GM04504 (cell line): ENCODE measurements around the gene SLC16A10.
A peak's percentile ranks its signal among the peaks of the same experiment; 100 is the strongest.
"Not testable (repeated sequence)": the region's sequence is repeated elsewhere in the genome, so short reads cannot be mapped to it uniquely, and the experiment has no call there.

Experiments
- DNase-seq: peaks from one replicate; pipeline ENCODE4 v3.0.0-alpha.2; 2012; ENCODE audit warnings: low read depth

The SLC16A10 gene, protein sequence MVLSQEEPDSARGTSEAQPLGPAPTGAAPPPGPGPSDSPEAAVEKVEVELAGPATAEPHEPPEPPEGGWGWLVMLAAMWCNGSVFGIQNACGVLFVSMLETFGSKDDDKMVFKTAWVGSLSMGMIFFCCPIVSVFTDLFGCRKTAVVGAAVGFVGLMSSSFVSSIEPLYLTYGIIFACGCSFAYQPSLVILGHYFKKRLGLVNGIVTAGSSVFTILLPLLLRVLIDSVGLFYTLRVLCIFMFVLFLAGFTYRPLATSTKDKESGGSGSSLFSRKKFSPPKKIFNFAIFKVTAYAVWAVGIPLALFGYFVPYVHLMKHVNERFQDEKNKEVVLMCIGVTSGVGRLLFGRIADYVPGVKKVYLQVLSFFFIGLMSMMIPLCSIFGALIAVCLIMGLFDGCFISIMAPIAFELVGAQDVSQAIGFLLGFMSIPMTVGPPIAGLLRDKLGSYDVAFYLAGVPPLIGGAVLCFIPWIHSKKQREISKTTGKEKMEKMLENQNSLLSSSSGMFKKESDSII

DNA sequence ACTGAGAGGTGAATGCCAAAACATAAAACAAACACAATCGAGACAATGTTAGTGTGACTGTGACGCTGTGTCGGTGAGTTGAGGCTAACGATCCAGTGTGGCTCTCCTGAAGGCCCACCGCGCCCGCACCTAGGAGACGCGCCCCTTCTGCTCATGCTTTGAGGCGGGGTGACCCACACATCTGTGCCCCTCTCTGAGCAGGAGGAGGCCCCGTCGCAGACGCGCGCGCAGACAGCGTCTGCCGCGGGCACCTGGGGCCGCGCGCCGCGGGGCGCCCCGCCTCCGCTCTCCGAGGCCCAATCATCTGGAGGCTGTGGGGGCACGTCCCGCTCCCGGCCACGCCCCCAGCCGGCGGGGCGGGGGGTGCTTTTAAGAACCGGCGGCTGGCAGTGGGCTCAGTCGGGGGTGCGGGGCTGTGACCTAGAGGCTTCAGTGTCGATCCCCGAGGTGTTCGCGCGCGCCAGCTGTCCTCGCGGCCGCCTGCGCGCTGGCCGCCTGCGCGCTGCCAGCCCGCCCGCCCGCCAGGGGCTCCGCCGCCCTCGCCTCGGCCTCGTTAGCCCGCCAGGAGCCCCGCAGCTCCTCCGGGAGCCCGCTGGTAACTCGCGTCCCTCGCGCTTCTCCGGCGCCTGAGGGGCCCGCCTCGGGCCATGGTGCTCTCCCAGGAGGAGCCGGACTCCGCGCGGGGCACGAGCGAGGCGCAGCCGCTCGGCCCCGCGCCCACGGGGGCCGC is at the start of gene SLC16A10:
SLC16A10 (plus strand) TSS at position 398 of the 730 bp plus-strand sequence; CDS start at position 648, 250 bp downstream.
- DNase-seq = no peak

DNA sequence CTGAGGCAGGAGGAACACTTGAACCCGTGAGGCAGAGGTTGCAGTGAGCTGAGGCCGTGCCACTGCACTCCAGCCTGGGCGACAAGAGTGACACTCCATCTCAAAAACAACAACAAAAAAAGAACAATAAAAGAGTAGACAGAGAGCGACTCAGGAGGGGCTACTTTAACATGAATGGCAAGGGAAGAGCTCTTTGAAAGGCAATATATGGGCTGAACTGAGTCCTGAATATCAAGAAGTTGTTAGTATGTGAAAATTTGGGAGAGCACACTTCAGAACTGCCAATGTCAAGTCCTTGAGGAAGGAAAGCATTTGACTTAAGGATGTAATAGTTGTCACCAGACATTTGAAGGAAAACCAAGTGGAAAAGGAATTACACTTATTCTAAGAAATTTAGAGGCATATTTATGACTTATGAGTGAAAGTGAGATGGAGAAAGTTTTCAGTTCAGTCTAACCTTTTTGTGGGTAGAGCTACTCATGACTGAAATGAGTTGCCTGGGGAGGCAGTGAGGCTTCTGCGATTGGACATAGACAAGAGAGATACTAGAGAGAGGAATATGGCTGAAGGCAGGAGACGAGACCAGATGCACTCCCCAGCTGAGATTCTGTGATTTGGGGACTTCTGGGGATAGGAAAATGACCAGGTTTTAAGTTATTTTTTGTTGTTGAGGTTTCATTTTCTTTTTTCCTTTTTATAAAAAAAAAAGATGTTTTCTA is 48.6 kb upstream of the SLC16A10 start:
- DNase-seq = no peak

DNA sequence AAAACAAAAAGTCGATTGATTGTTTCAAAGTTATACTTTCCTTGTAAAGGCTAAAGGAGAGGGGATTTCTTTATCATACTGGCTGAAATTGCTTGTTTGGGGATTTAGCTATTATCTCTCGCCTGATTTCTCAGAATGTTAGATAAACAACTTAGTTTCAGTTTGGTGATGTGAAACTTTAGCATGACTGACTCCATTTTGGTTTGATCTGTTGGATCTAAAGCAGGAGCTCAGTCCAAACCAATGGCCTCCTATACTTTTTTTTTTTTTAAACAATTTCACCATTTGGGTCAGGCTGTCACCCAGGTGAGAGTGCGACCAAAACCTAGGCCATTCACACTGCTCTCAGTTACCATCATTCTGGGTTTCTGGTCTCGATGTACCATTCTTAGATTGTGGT is 45.4 kb upstream of the SLC16A10 start:
- DNase-seq = no peak

DNA sequence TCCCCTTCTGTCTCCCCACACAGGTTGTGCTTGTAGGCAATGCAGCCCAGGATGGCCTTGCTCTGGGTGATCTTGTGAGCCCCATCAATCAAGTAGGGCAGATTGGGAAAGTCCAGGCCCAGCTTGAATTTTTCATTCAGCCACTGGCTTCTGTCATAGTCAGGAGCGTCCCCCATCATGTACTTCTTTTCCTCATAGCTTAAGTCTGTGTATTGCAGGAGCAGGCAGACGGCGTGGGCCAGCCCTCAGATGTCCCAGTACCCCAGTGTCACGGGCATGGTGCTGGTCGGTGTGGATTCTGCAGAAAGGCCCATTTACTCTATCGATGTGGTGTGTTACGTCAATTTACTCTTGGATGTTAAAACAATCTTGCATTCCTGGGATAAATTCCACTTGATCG is 40.1 kb upstream of the SLC16A10 start:
- no peak for DNase-seq

DNA sequence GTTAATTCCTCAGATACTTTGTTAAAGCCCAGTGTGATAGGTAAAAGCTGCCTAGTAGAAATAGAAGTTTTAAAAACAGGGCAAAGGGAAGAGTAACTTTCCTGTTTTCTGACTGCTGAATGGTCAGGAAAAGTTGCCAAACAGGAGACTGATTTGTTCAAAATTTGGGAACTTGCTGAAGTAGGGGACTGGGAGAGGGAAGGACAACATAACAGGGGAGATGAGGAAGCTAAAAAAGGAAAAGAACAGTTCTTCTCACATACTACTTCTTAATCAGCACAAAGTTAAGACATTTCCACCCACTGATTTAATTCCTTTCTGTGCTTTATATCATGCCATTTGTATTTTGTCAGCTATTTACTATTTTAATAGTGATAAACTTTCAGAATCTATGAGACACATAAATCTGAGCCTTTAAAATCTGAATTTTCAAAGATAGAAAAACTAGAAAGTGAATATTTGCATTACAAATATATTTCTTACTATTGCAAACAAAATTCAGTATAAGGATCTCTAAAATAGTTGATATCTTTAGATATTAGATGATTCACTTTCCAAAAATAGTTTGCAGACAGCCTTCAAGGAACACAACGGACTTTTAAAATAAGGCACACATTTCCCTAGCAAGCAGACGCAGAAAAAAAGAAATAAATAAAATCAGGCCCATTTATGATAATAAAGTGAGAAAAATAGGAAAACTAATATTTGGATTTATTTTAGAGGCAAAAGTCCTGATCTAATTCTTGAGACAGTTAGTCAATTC is 36.9 kb upstream of the SLC16A10 start:
- no peak for DNase-seq

DNA sequence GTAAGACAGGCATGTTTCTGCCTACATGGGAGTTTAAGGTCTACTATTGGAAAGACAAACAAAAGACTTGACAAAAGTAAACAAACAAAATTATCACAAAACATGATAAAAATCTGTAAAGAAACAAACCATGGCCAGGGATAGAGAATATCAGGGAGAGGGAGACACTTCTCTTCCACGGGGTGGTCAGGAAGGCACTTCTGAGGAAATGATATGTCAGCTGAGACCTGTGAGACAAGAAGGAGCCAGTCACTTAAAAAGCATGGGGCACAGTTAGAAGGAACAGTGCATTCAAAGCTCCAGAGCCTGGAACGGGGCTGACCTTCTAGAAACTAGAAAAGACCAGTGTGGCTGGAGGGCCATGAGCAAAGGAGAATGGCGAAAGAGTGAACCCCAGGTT is 35.1 kb upstream of the SLC16A10 start:
- DNase-seq = no peak

DNA sequence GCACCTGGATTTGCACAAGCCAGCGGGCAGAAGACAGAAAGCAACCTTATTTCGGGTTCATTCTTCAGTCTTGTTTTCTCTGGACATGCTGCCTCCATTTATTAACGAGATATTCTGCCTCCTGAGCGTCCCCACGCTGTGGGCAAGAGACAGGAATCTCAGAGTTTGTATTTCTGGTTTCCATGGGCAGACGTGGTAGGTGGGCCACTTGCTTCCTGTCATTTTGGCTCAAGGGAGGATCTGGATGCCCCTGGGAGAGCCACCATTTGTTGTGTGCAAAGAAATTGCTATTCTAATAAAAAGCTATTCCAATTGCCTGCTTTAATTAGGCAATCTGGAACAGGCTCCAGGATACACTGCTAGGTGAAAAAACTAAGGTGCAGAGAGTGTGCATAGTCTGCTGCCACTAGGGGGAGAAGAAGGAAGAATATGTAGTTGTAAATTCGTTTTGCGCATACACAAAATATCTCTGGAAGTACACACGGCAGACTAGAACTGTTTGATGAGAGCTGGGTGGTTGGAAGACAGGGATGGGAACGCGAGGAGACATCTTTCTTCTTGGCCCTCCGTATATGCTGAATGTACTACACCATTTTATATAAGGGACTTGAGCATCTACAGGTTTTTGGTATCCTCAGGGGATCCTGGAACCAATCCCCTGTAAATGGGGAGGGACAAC is 30.1 kb upstream of the SLC16A10 start:
- DNase-seq = peak; percentile 3

DNA sequence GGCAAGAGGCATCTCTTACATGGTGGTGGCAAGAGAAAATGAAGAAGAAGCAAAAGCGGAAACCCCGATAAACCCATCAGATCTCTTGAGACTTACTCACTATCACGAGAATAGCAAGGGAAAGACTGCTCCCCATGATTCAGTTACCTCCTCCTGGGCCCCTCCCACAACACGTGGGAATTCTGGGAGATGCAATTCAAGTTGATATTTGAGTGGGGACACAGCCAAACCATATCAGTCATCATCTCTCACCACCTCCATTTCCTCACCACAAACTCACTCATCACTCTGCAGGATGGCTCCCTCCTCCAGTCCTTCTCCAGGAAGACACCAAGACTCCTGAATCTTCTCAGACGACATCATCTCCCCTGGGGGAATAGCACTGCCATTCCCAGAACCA is 25.8 kb upstream of the SLC16A10 start:
- no peak for DNase-seq

DNA sequence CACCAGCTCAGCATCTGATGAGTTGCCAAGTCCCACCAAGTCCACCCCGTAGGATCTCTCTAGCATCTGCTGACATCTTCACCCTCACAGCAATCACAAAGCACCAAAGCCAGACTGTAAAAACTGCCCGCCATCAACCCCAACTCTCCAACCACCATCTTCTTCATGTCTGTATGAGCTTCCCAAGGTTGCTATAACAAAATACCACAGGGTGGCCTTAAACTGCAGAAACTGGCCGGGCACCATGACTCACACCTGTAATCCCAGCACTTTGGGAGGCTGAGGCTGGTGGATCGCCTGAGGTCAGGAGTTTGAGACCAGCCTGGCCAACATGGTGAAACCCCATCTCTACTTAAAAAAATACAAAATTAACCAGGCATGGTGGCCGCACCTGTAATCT is 25.3 kb upstream of the SLC16A10 start:
- not testable (repeated sequence) for DNase-seq

DNA sequence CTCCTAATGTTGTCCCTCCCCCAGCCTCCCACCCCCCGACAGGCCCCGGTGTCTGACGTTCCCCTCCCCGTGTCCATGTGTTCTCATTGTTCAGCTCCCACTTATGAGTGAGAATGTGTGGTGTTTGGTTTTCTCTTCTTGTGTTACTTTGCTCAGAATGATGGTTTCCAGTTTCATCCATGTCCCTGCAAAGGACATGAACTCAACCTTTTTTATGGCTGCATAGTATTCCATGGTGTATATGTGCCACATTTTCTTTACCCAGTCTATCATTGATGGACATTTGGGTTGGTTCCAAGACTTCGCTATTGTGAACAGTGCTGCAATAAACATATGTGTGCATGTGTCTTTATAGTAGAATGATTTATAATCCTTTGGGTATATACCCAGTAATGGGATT is 24.4 kb upstream of the SLC16A10 start:
- DNase-seq = not testable (repeated sequence)

DNA sequence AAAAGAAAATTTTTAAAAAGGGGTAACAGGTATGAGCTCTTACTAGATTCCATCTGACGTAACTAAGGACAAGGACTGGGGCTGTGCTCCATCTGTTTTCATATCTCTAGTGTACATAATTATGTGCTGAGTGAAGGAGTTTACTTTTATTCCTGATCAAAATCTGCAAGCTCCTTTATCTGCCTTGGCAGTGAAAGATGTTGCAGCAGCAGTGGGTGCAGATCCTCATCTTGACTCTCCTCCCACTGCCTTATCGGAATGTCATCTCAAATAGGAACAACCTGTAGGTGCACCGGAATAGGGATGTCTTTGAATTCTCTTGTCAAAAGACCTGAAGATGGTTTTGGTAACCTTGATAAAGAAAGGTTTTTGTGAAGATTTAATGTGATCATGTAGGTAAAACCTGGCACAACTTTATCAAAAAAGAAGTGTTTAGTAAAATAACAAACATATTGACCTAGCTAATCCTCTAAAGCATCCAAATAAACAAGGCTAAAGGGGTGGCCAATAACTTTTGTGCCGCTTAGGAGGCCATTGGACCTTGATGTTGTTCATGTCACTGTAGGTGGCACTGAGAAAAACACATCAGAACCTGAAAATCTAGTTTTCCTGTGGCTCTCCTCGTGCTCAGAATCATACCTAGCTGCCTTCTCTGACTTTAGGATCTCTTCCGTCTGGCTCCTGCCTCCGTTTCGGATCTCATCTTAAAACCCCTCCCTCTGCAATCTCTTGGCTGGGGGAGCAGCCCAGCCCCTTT is 19.0 kb upstream of the SLC16A10 start:
- no peak for DNase-seq

DNA sequence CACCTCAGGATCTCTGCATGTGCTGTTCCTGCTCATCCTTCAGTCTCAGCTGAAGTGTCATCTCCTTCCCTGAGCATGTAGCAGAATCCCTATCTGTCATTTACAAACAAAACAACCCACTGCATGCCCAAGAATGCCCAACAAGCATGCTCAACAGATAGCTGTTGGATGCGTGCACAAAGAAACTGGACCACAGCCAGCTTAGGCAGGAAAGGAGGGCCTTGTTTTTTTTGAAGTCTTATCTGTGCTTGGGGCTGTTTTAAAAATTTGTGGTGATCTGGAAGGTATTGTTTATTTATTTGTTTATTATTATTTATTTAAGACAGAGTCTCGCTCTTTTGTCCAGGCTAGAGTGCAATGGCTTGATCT is 18.5 kb upstream of the SLC16A10 start:
- DNase-seq = no peak

DNA sequence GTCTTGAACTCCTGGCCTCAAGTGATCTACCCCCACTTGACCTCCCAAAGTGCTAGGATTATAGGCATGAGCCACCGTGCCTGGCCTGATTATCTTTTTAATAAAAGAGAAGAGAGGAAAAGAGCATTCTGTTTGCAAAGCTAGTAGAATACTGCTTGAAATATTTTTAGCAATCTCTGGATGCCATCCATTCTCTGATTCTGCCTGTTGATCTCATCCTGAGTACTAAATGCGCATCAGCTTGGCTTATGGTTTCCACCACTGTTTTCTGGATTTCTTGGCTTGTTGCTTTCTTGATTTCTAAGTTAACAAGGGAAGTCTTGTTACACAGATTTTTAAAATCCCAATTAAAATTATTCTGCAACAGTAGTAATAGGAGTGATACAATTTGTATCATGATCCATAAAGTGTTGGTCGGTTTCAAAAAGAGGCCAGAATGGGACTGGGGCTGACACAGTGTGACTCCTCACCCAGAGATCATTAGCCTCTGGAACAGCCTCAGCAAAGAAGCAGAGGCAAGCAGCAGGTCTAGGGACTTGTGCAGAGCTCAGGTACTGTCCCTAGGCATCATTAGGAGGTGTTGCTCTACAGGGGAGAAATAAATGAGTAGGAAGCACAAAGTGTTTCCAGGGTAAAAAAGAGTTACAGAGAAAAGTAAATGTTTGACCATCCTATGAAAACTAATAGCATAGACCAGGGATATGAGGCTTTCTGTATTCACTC is 17.8 kb upstream of the SLC16A10 start:
- no peak for DNase-seq

DNA sequence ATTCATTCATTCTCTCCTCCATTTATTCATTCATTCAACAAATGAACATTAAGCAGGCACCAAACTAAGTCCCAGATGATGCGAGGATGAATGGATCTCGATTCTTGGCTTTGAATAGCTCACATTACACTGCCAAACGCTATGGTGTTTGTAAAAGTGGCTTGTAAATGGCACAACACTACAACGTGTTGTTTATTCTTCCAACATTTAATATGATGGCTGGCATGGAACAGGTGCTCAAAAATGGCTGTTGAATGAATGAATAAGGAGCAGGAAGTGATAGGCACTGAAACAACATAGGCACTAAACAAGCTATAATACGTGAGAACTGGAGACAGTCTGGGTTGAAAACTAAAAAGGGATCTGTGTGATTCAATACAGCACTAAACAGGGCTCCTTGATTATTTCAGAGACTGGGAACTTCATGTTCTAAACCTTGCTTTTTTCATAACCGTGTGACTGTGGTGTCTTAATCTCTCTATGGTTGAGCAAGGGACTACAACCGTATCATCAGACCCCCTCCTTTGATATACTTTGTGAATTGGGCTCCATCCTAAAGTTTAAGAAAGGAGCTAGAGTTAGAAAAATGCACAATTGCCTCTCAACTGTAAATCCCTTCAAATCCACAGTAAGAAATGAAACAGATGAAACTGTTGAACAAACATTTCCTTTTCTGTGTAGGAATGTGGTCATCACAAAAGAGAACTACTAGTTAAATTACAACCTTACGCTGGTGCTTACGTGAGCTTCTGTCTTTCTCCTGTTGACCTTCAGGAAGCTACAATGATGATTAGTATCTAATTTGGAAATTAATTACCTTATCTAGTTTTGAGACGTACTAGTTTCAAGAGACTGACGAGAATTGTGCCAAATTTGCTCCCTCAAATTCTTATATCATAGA is 16.9 kb upstream of the SLC16A10 start:
- DNase-seq = no peak

DNA sequence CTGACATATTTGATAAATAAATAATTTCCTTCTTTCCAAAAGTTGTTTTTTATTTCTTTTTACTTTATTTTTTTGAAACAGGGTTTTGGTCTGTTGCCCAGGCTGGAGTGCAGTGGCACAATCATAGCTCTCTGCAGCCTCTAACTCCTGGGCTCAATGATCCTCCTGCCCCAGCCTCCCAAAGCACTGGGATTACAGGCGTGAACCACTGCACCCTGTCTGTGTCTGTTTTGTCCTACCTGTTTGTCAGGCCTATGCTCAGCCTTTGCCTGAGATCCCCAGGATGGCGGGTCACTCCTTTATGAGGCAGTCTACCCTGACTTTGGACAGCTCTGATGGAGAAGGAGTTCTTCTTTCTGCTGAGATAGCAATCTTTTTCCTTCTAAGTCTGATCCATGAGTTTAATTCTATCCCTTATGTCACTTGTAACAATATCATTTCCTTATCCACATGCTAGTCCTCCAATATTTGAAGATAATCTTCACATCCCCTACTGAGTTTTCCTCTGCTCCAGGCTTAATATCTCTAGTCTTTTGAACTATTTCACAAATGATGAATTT is 14.4 kb upstream of the SLC16A10 start:
- no peak for DNase-seq

DNA sequence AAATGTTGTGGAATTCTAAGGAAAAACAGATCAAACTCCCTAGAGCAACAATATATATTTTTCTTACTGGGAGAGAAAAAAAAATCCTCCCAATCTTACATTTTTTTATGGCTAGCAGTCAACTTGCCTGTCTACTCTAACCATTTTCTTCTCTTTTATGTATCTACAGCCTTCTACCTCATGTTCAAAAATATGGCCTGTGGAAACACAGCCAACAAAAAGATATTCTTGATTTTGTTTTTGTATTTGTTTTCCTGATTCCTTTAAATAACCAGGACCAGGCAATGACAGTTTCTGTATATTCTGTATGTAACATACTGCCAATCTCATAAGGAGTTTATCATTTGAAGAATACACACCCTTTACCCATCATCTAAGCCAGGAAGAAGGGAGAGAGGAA is 13.0 kb upstream of the SLC16A10 start:
- no peak for DNase-seq

DNA sequence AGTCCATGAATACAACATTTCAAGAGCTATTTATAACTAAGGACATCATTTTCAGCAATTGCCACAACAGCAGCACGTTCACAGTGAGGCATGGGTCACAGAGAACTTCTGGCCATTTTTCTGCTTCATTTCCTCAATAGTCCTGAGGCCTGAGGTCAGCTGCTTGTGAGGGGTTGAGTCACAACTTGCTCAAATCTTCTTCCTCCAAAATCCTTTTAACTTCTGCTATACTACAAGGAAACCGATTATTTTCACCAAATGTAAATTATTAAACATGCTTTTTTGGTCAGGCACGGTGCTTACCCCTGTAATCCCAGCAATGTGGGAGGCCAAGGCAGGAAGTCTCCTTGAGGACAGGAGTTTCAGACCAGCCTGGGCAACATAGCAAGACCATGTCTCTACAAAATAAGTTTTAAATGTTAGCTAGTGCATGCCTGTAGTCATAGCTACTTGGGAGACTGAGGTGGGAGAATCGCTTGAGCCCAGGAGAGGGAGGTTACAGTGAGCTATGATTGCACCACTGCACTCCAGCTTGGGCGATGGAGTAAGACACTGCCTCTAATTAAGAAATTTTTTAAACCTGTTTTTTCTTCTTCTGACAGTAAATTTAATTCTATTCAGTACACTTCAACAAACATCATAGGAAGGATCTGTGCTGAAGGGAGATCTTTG is 11.1 kb upstream of the SLC16A10 start:
- no peak for DNase-seq

DNA sequence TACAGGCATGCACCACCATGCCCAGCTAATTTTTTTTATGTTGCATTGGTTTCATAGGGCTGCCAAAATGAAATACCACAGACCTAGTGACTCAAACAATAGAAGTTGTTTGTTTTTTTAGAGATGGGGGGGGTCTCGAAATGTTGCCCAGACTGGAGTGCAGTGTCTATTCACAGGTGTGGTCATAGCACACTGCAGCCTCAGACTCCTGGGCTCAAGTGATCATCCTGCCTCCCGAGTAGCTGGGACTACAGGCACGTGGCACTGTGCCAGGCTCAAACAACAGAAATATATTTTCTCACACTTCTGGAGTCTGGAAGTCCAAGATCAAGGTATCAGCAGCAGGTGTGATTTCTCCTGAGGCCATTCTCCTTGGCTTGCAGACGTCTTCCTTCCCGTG is 6.6 kb upstream of the SLC16A10 start:
- no peak for DNase-seq
